LNCAP (cell line): ENCODE data around the gene DGKQ.

Experiments used
- CTCF ChIP-seq: fragments of 450-650 bp; IDR thresholded peaks from 2 replicates; pipeline ENCODE4 v1.5.1; 2017; ENCODE audit warnings: mild to moderate bottlenecking

Gene DGKQ

DNA sequence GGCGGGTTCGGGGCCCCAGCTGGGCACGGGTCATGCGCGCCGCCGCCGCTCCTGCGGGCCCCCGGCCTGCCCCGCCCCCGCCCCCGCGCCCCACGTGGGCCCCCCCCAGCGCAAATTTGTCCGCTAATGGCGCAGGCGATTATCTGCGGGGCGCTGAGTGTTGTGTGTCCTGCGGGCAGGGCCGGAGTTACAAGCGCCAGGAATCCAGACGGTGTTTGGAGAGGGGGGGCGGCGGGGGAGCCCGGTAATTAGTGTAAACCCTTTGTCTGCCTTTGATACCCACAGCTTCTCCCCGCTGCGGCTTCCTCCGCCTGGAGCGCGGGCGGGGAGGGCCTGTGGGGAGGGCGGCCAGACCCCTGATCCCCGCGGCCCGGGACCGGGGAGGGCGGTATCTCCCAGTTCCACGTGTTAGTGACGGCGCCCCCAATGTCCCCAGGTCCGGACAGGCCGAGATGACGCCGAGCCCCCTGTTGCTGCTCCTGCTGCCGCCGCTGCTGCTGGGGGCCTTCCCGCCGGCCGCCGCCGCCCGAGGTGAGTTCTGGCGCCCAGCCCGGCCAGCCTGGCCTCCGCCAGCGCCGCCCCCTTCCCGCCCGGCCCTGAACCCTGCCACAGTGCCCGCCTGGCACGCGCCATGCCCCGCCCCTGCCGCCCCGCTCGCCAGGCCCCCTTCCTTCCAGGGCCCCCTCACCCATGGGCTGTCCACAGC, 38.8 kb upstream of the DGKQ start:
- TF ChIP-seq CTCF: no peak

DNA sequence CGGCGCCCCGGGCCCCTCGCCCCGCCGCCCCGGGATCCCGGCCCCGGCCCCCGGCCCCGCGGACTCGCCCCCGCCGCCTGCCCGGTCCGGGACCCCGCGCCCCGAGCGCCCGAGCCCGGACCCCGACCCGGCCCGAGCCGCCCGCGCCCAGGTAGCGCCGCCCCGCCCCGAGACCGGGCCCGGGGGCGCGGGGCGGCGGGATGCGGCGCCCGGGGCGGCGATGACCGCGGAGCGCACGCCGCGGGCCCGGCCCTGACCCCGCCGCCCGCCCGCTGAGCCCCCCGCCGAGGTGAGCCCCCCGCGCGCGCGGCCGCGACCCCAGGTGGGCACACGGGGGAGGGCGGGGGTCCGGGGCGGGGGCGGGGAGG, 38.3 kb upstream of the DGKQ start:
- TF ChIP-seq CTCF: no peak

DNA sequence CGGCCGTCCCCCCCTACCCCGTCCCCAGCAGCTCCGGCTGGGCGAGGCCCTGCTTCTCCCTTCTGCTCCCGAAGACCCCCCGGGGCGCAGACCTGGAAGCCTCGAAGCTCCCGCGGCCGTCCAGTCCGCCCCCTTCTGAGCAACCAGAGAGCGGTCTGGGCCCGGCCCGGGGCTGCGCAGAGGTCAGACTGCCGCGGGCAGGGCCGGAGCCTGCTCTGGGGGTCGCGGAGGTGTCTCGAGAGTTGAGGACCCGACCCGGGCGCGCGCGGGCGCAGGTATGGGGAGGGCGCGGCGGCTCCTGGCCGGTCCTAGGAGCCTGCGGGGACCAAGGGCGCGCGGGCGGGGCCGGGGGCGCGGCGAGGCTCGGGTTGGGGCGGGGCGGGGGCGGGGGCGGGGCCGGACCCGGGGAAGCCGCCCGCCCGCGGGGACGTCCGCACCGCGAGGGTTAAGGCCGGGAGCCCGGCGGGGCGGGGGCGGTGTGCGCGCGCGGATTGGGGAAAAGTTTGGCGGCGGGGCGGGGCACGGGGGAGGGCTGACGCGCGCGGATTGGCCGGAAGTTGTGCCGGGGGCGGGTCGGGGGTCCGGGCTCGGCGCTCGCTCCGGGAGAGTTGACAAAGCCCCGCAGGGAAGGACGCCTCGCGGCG, 37.8 kb upstream of the DGKQ start, which contains the start of gene FGFRL1:
FGFRL1 (plus strand) TSS at position 605 of the 644 bp plus-strand sequence. CDS start 860 bp downstream, outside the sequence.
- no peak for TF ChIP-seq CTCF

- no peak for TF ChIP-seq CTCF
These were observed 37.1 kb upstream of the DGKQ start for GRCh38 chr4:1010395-1011021.

- no peak for TF ChIP-seq CTCF
These were observed 36.4 kb upstream of the DGKQ start for GRCh38 chr4:1009542-1010394.

DNA sequence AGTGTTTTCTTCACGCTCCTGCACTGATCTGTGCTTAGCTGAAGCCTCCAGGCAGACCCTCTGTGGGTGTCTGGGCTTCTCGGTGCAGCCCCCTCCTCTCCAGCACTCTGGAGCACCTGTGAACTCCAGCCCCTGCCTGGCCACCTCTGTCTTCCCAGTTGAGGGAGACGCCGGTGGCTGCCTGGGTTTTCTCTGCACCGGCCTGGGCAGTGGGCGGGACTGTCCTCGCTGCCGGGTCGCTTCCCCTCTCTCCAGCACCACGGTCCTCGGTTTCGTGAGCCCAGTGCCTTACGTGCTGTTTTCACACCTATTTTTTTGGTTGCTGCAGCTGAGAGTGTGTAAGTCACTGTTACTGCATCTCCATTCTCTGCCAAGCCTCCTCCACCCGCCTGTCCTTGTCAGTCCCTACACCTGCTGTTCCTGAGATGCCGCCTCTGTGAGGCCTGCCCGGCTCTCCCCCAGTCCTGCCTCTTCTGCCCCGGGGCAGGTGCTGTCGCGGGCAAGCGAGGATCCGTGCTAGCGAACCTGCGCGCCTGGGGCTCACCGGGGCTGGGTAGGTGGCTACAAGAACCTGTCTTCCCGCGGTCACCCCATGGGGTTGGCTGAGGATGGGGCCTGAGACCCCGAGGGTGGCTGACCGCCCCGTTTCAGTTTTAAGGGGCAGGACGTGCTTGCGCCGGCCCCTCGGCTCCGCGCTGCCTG, 35.6 kb upstream of the DGKQ start:
- TF ChIP-seq CTCF: no peak

DNA sequence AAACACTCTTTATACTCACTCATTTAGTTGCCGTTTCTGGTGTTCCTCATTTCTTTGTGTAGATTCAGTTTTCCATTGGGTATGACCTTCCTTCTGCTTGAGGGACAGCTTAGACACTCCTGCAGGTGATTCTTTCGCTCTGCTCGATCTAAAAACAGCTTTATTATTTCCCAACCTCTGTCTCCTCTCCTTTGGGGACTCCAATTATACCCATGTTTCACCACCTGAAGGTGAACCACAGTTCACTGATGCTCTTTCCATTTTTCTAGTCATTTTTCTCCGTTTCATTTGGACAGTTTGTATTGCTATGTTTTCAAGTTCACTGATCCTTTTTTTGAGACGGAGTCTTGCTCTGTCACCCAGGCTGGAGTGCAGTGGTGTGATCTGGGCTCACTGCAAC, 33.5 kb upstream of the DGKQ start:
- TF ChIP-seq CTCF: no peak
